EL (cell line): ENCODE measurements around the gene STK32C.
"Not testable (repeated sequence)": the region's sequence is repeated elsewhere in the genome, so short reads cannot be mapped to it uniquely, and the experiment has no call there.

Source experiments
- DNase-seq: peaks from one replicate; pipeline ENCODE4 v3.0.0-alpha.2; 2016

The STK32C gene

GRCh38 chr10:132162590-132163277, 145.0 kb downstream of the STK32C start:
- DNase-seq: no peak

GRCh38 chr10:132162021-132162531, 145.7 kb downstream of the STK32C start:
- DNase-seq: no peak

DNA sequence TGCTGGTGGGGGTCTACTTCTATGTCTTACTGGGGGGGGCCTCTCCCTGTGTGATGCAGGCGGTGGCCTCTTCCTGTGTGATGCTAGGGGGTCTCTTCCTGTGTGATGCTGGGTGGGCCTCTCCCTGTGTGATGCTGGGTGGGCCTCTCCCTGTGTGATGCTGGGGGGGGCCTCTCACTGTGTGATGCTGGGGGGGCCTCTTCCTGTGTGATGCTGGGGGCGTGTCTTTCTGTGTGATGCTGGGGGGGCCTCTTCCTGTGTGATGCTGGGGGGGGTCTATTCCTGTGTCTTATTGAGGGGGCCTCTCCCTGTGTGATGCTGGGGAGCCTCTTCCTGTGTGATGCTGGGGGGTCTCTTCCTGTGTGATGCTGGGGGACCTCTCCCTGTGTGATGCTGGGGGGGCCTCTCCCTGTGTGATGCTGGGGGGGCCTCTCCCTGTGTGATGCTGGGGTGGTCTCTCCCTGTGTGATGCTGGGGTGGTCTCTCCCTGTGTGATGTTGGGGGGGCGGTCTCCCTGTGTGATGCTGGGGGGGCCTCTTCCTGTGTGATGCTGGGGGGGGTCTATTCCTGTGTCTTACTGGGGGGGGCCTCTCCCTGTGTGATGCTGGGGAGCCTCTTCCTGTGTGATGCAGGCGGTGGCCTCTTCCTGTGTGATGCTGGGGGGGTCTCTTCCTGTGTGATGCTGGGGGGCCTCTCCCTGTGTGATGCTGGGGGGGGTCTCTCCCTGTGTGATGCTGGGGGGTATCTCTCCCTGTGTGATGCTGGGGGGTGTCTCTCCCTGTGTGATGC, 146.7 kb downstream of the STK32C start:
- DNase-seq: not testable (repeated sequence)

GRCh38 chr10:132160231-132160630, 147.5 kb downstream of the STK32C start:
- DNase-seq: not testable (repeated sequence)

- DNase-seq: not testable (repeated sequence)
These were observed 148.2 kb downstream of the STK32C start for GRCh38 chr10:132159302-132160230.

DNA sequence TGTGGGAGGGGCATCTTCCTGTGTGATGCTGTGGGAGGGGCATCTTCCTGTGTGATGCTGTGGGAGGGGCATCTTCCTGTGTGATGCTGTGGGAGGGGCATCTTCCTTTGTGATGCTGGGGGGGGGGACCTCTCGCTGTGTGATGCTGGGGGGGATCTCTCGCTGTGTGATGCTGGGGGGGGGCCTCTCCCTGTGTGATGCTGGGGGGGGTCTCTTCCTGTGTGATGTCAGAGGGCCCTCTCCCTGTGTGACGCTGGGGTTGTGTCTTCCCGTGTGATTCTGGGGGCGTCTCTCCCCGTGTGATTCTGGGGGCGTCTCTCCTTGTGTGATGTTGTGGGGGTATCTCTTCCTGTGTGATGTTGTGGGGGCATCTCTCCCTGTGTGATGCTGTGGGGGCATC, 148.9 kb downstream of the STK32C start:
- DNase-seq: no peak

- no peak for DNase-seq
These were observed 149.5 kb downstream of the STK32C start for GRCh38 chr10:132158122-132158741.
